Thoracic aorta (tissue), 2 donors: ENCODE results near the gene TMEM184B. TPM values are rescaled to one million over a fixed set of nuclear protein-coding genes. Genes with fewer than 3 reads are reported as not detected.
"Not testable (repeated sequence)": the region's sequence is repeated elsewhere in the genome, so short reads cannot be mapped to it uniquely, and the experiment has no call there.

Experiments used
- ATAC-seq: fragments of 150-250 bp; one replicate; pipeline ENCODE4 v1.8.0; 2017; ENCODE audit warnings: low read depth; ENCODE audit not compliant: insufficient number of reproducible peaks, low FRiP score
- DNase-seq: peaks from one replicate; pipeline ENCODE4 v3.0.0-alpha.2; 2020; ENCODE audit warnings: low spot score
- H3K27ac ChIP-seq, 2 donors: fragments of 200-600 bp; sonication (generic); 1 replicate in 1 of 2; 2 replicates in 1 of 2; pipeline ENCODE4 v1.5.1; 2016; ENCODE audit warnings: mild to moderate bottlenecking in 2 of 2, moderate library complexity in 2 of 2
- H3K27me3 ChIP-seq: fragments of 200-600 bp; sonication (generic); replicated peaks from 2 replicates; pipeline ENCODE4 v1.6.0; 2016; ENCODE audit warnings: mild to moderate bottlenecking; ENCODE audit not compliant: insufficient read depth
- H3K36me3 ChIP-seq: fragments of 200-600 bp; sonication (generic); one replicate; pipeline ENCODE4 v1.5.1; 2016
- H3K4me1 ChIP-seq, 2 donors: fragments of 200-600 bp; sonication (generic); 1 replicate in 1 of 2; 2 replicates in 1 of 2; pipeline versions ENCODE4 v1.5.1 to v1.6.0; 2016; ENCODE audit warnings: low read depth in 2 of 2, mild to moderate bottlenecking in 1 of 2; ENCODE audit not compliant: control insufficient read depth in 1 of 2
- H3K4me3 ChIP-seq: fragments of 200-600 bp; sonication (generic); 2 replicates; pipeline ENCODE4 v1.5.1; 2016; ENCODE audit warnings: mild to moderate bottlenecking
- H3K9me3 ChIP-seq: fragments of 200-600 bp; sonication (generic); 2 replicates; pipeline ENCODE4 v1.5.1; 2016
- total RNA-seq, 2 donors: library from RNA; depleted of rRNA; stranded (reverse); fragments of >200 nt; gene quantifications; one replicate each; pipeline versions ENCODE4 v1.1.0 to v1.2.3, GENCODE V29; 2016
- TF ChIP-seq, protein P1 (sequence below): fragments of 200-600 bp; sonication (generic); IDR thresholded peaks from one replicate; pipeline ENCODE4 v1.5.1; 2019; ENCODE audit warnings: antibody characterized with exemption

Gene TMEM184B
- total RNA-seq, 2 donors from 2014 or later: 134 to 254 TPM

DNA sequence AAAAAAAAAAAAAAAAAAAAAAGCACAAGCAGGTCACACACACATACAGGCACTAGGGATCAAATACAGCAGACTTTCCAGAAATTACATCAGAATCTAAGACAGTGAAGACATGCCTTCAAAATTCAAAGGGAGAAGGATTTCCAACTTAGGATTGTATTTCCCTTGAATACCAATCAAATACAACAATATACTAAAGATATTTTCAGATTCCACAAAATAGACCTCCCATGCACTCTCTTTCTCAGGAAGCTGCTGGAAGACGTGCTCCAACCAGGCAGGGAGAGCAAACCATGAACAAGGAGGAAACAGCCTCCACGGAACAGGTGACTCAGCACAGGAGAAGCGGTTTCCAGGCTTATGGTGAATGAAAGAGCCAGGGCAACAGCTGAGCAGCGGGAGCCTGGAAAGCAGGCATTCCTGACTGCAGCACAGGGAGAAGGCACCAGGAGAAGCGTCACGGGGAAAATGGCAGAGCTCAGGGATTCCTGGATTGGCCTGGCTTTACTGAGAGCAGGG is 32.0 kb downstream of the TMEM184B start:
- Histone ChIP-seq H3K4me1 (peaks cover 17 to 64% of the 10 kb centered on the region in 2 donors), H3K27ac (peak overlapping the region; percentile 24 to 79), H3K36me3 (peaks cover 24% of the 10 kb centered on the region), H3K4me3 (no peak overlapping the region), H3K9me3 (no peaks in the 10 kb centered on the region), H3K27me3 (no peaks in the 10 kb centered on the region)
- DNase-seq (no peak), ATAC-seq (no peak)
- TF ChIP-seq, protein P1, sequence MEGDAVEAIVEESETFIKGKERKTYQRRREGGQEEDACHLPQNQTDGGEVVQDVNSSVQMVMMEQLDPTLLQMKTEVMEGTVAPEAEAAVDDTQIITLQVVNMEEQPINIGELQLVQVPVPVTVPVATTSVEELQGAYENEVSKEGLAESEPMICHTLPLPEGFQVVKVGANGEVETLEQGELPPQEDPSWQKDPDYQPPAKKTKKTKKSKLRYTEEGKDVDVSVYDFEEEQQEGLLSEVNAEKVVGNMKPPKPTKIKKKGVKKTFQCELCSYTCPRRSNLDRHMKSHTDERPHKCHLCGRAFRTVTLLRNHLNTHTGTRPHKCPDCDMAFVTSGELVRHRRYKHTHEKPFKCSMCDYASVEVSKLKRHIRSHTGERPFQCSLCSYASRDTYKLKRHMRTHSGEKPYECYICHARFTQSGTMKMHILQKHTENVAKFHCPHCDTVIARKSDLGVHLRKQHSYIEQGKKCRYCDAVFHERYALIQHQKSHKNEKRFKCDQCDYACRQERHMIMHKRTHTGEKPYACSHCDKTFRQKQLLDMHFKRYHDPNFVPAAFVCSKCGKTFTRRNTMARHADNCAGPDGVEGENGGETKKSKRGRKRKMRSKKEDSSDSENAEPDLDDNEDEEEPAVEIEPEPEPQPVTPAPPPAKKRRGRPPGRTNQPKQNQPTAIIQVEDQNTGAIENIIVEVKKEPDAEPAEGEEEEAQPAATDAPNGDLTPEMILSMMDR: no peak

DNA sequence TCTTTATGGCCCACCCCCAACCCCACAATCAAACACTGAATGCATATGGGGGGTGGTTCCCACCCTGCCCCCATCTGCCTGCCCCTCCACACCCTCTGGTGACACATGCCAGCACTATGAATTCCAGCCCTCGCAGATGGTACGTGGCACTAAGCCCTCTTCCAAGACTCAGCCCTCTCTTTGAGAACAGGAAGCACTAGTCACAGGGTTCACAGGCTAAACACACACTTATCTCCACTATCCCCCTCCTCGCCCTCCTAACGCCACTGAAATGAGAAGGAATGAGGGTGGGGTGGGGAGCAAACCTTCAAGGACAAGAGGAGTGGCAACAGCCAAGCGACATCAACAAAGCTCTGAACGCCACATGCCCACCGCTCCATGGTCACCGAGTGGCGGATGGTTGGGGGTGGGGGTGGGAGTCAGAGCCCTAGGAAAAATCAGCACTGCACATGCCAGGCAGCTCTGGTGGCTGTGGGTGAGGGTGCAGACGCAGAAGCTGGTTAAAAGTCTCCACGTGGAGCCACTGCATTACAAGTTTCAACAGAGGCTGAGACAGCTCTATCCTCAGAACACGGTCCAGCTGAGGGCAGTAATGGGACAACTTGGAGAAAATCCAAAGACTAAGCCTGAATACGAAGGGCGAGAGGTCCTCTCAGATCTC is 33.6 kb downstream of the TMEM184B start:
- peak overlapping the region; percentile 48 for H3K4me3 ChIP-seq
- H3K4me1 ChIP-seq: peaks cover 17 to 57% of the 10 kb centered on the region in 2 donors
- H3K36me3 ChIP-seq: peaks cover 17% of the 10 kb centered on the region
- no peaks in the 10 kb centered on the region for H3K9me3 ChIP-seq
- DNase-seq (peak; percentile 50), ATAC-seq (peak; percentile 74)
- H3K27ac ChIP-seq: peak overlapping the region; percentile 79 to 85
- TF ChIP-seq, protein P1: no peak
- no peaks in the 10 kb centered on the region for H3K27me3 ChIP-seq

DNA sequence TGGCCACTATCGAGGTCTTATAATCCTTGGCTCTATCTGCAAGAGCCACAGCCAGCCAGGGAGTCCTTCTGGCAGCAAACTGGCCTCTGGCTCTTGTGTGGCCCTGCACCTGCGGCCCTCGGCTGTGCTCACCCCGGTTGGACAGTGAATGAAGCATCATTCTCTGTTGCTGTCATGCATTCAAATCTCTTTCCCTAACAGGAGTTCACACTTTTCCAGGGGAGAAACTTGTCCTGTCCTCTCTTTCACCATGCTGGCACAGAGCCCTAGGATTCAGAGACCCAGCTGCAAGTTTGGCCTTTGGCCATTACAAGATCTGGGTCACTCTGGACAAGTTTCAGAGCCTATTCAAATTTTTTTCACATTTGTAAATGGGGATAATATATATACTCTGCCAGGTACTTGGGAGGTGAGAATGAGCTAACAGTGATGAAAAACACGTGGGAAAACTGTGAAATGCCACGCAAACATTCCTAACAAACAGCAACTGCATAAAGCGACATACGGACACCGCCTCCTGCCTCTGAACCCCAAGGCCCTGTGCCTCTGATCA is 34.2 kb downstream of the TMEM184B start:
- peak overlapping the region; percentile 79 to 85 for H3K27ac ChIP-seq
- TF ChIP-seq, protein P1: no peak
- ATAC-seq: no peak
- no peaks in the 10 kb centered on the region for H3K27me3 ChIP-seq
- H3K4me3 ChIP-seq: no peak overlapping the region
- peaks cover 10% of the 10 kb centered on the region for H3K36me3 ChIP-seq
- H3K4me1 ChIP-seq: peaks cover 17 to 56% of the 10 kb centered on the region in 2 donors
- H3K9me3 ChIP-seq: no peaks in the 10 kb centered on the region
- DNase-seq: no peak

DNA sequence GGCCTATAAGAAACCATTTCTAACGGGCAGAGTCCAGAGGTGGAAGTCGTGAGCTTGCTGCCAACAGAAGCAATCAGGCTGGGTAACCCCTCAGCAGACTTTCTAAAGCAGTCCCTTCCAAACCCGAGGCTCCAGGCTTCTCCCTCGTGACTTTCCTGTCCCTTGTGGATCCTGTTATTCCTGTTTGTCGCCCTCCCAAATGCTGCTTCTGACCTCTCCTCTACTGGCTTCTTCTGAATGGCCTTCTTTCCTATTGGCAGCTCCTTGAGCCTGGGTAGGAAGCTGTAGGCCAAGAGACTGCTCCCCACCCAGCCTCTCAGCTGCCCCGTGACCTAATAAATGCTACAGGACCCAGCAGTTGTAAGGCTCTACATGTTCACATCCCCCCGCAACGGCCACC is 36.0 kb downstream of the TMEM184B start:
- Histone ChIP-seq H3K4me1 (peaks cover 17 to 47% of the 10 kb centered on the region in 2 donors), H3K27me3 (no peaks in the 10 kb centered on the region), H3K36me3 (peaks cover 20% of the 10 kb centered on the region), H3K27ac (no peak overlapping the region), H3K4me3 (no peak overlapping the region), H3K9me3 (no peaks in the 10 kb centered on the region)
- ATAC-seq: no peak
- DNase-seq: no peak
- TF ChIP-seq, protein P1: no peak

DNA sequence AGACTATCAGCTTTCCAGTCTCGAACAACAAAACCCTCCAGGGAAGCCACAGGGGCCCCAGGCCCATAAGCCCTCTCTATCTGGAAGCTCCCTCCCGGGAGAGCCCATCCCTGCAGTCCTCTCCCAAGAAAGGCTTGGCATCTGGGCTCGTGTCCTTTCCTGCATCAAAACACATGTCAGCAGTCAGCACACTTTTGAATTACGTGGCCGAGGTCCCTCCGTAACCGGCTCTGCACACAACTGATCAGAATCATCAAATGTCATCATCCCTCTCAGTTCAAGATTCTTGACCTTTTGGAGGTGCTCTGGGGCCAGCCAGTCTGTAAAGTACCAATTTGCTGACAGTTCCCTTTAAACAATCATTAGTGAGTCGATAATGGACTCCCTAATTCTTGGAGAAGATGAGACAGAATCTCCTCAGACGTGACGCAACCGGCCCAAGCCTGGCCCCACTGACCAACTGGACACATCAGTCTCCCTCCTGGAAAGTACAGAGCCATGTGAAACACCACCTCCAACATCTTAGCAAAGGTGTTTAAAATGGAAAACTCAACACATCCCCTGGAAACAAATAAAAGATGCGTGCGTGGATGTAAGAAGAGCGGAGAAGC is 37.5 kb downstream of the TMEM184B start:
- ATAC-seq: no peak
- Histone ChIP-seq H3K4me3 (no peak overlapping the region), H3K27ac (no peak overlapping the region), H3K4me1 (peaks cover 17 to 37% of the 10 kb centered on the region in 2 donors), H3K9me3 (no peaks in the 10 kb centered on the region), H3K27me3 (no peaks in the 10 kb centered on the region), H3K36me3 (peaks cover 32% of the 10 kb centered on the region)
- TF ChIP-seq, protein P1: no peak
- no peak for DNase-seq

DNA sequence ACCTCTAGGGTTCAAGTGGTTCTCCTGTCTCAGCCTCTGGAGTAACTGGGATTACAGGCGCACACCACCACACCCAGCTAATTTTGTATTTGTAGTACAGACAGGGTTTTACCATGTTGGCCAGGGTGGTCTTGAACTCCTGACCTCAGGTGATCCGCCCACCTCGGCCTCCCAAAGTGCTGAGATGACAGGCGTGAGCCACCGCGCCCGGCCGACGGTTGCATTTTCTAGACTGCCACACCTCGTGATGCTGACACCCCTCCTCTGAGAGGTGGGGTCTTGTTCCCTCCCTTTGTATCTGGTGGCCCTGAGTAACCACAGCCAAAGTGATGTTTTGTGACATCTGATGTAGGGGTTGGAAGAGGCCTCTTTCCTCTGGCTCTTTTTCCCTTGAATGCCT is 39.0 kb downstream of the TMEM184B start:
- peaks cover 36% of the 10 kb centered on the region for H3K36me3 ChIP-seq
- not testable (repeated sequence) for H3K27ac ChIP-seq, ATAC-seq, H3K27me3 ChIP-seq, H3K9me3 ChIP-seq, DNase-seq, H3K4me3 ChIP-seq
- peaks cover 10 to 28% of the 10 kb centered on the region in 2 donors for H3K4me1 ChIP-seq
